ENCODE measurements around the gene MAZ. TPM values are rescaled to one million over a fixed set of nuclear protein-coding genes. Genes with fewer than 3 reads are reported as not detected.

Gene MAZ
- total RNA-seq, 2 donors from 2014 or later, result 33.0 to 86.6 TPM

GRCh38 chr16:29852654-29853053 is 46.3 kb downstream of the MAZ start:
- peaks cover 3% of the 10 kb centered on the region for H3K36me3 ChIP-seq
- H3K4me1 ChIP-seq, result no peaks in the 10 kb centered on the region
- TF ChIP-seq CTCF (IDR thresholded peaks at IDR 0.05), result no peak
- no peaks in the 10 kb centered on the region for H3K9me3 ChIP-seq
- no peak overlapping the region for H3K4me3 ChIP-seq
- H3K27me3 ChIP-seq, result no peaks in the 10 kb centered on the region
- DNase-seq (ENCODE audit: low spot score), result peak; percentile 68
- peak overlapping the region in 1 of 2 donors; percentile 24 for H3K27ac ChIP-seq

- Histone ChIP-seq H3K4me1 (no peaks in the 10 kb centered on the region), H3K27me3 (no peaks in the 10 kb centered on the region), H3K27ac (no peak overlapping the region), H3K9me3 (no peaks in the 10 kb centered on the region), H3K36me3 (peaks cover 15% of the 10 kb centered on the region), H3K4me3 (no peak overlapping the region)
- no peak for DNase-seq (ENCODE audit: low spot score)
- TF ChIP-seq CTCF (IDR thresholded peaks at IDR 0.05), result no peak
Observed at GRCh38 chr16:29854520-29855100, 48.3 kb downstream of the MAZ start.

GRCh38 chr16:29857133-29857760 is 50.9 kb downstream of the MAZ start:
- Histone ChIP-seq H3K36me3 (peaks cover 30% of the 10 kb centered on the region), H3K9me3 (no peaks in the 10 kb centered on the region), H3K4me3 (no peak overlapping the region), H3K4me1 (peaks cover 0 to 18% of the 10 kb centered on the region in 2 donors), H3K27ac (no peak overlapping the region), H3K27me3 (no peaks in the 10 kb centered on the region)
- TF ChIP-seq CTCF (IDR thresholded peaks at IDR 0.05), result no peak
- no peak for DNase-seq (ENCODE audit: low spot score)

GRCh38 chr16:29858149-29858849 is 52.0 kb downstream of the MAZ start:
- H3K36me3 ChIP-seq, result peaks cover 30% of the 10 kb centered on the region
- no peak for TF ChIP-seq CTCF (IDR thresholded peaks at IDR 0.05)
- DNase-seq (ENCODE audit: low spot score), result no peak
- H3K4me3 ChIP-seq, result no peak overlapping the region
- H3K27me3 ChIP-seq, result no peaks in the 10 kb centered on the region
- H3K9me3 ChIP-seq, result no peaks in the 10 kb centered on the region
- no peak overlapping the region for H3K27ac ChIP-seq
- peaks cover 0 to 22% of the 10 kb centered on the region in 2 donors for H3K4me1 ChIP-seq

GRCh38 chr16:29858974-29859373 is 52.6 kb downstream of the MAZ start:
- no peak for DNase-seq (ENCODE audit: low spot score)
- Histone ChIP-seq H3K4me3 (no peak overlapping the region), H3K36me3 (peaks cover 30% of the 10 kb centered on the region), H3K4me1 (peaks cover 0 to 27% of the 10 kb centered on the region in 2 donors), H3K9me3 (no peaks in the 10 kb centered on the region), H3K27ac (no peak overlapping the region), H3K27me3 (no peaks in the 10 kb centered on the region)
- no peak for TF ChIP-seq CTCF (IDR thresholded peaks at IDR 0.05)
